Neural cell (in vitro differentiated cells): ENCODE measurements around the gene KCNA10. TPM values are rescaled to one million over a fixed set of nuclear protein-coding genes. Genes with fewer than 3 reads are reported as not detected.

Experiments used
- H2AFZ ChIP-seq: fragments of 200-600, 300-800 bp; sonication (generic), shearing (Covaris generic); 2 replicates; pipeline ENCODE4 v1.6.0; 2014; ENCODE audit warnings: low read depth, mild to moderate bottlenecking, antibody characterized with exemption, low read length, moderate library complexity
- H3F3A ChIP-seq: fragments of 200-600 bp; shearing (Covaris generic); 2 replicates; pipeline ENCODE4 v1.6.1; 2016; ENCODE audit warnings: mild to moderate bottlenecking, moderate library complexity, mixed read lengths, antibody characterized with exemption, low read length; ENCODE audit not compliant: insufficient read depth, poor library complexity, severe bottlenecking
- H3K27ac ChIP-seq: fragments of 200-600, 300-800 bp; sonication (generic), shearing (Covaris generic); 2 replicates; pipeline ENCODE4 v1.5.1; 2014; ENCODE audit warnings: mild to moderate bottlenecking, low read length, moderate library complexity
- H3K27me3 ChIP-seq: fragments of 300-800, 200-600 bp; sonication (generic), shearing (Covaris generic); 2 replicates; pipeline ENCODE4 v1.6.0; 2014; ENCODE audit warnings: mild to moderate bottlenecking, low read depth, low read length, moderate library complexity; ENCODE audit not compliant: insufficient read depth
- H3K36me3 ChIP-seq: fragments of 300-800, 200-600 bp; sonication (generic), shearing (Covaris generic); 2 replicates; pipeline ENCODE4 v1.5.1; 2014; ENCODE audit warnings: mild to moderate bottlenecking, antibody characterized with exemption, low read length, moderate library complexity; ENCODE audit not compliant: insufficient read depth
- H3K4me2 ChIP-seq: fragments of 300-800, 200-600 bp; sonication (generic), shearing (Covaris generic); 2 replicates; pipeline ENCODE4 v1.6.0; 2014; ENCODE audit warnings: mild to moderate bottlenecking, low read length
- H3K4me3 ChIP-seq: fragments of 300-800, 200-600 bp; sonication (generic), shearing (Covaris generic); 2 replicates; pipeline ENCODE4 v1.5.1; 2014; ENCODE audit warnings: mild to moderate bottlenecking, low read length, moderate library complexity
- H3K79me2 ChIP-seq: fragments of 200-600 bp; shearing (Covaris generic); replicated peaks from 2 replicates; pipeline ENCODE4 v1.6.0; 2014; ENCODE audit warnings: mild to moderate bottlenecking, low read length, moderate library complexity; ENCODE audit not compliant: insufficient read depth
- H3K9ac ChIP-seq: fragments of 300-800, 200-600 bp; sonication (generic), shearing (Covaris generic); 2 replicates; pipeline ENCODE4 v1.6.1; 2016; ENCODE audit warnings: mild to moderate bottlenecking, low read length, mixed read lengths
- H3K9me2 ChIP-seq: fragments of 200-600 bp; shearing (Covaris generic); 2 replicates; pipeline ENCODE4 v1.6.1; 2016; ENCODE audit warnings: mild to moderate bottlenecking, low read length, mixed read lengths; ENCODE audit not compliant: insufficient read depth
- H3K9me3 ChIP-seq: fragments of 200-600, 300-800 bp; sonication (generic), shearing (Covaris generic); 2 replicates; pipeline ENCODE4 v1.6.1; 2016; ENCODE audit warnings: mild to moderate bottlenecking, mixed run types, low read length, moderate library complexity, mixed read lengths
- H4K20me1 ChIP-seq: fragments of 200-600 bp; shearing (Covaris generic); 2 replicates; pipeline ENCODE4 v1.6.1; 2016; ENCODE audit warnings: mild to moderate bottlenecking, mixed run types; ENCODE audit not compliant: insufficient read depth
- EP300 ChIP-seq: fragments of 450-650 bp; conservative IDR thresholded peaks from 2 replicates; pipeline ENCODE4 v1.6.1; 2014; ENCODE audit warnings: antibody characterized with exemption, mild to moderate bottlenecking, moderate library complexity; ENCODE audit not compliant: poor library complexity, severe bottlenecking
- EZH2 ChIP-seq: fragments of 200-600, 300-800 bp; shearing (Covaris generic), sonication (generic); IDR thresholded peaks from 2 replicates; pipeline ENCODE4 v1.6.1; 2014; ENCODE audit warnings: antibody characterized with exemption, low read length, borderline replicate concordance, mild to moderate bottlenecking; ENCODE audit not compliant: insufficient read depth, poor library complexity, severe bottlenecking
- MXI1 ChIP-seq: fragments of 450-650 bp; conservative IDR thresholded peaks from 2 replicates; pipeline ENCODE4 v1.6.1; 2014; ENCODE audit warnings: antibody characterized with exemption, mild to moderate bottlenecking; ENCODE audit not compliant: poor library complexity, severe bottlenecking
- POLR2AphosphoS5 ChIP-seq: IDR thresholded peaks from 2 replicates; pipeline ENCODE4 v1.6.1; 2012
- RAD21 ChIP-seq: fragments of 450-650 bp; conservative IDR thresholded peaks from 2 replicates; pipeline ENCODE4 v1.6.1; 2014; ENCODE audit warnings: antibody characterized with exemption, mild to moderate bottlenecking, moderate library complexity
- SMC3 ChIP-seq: fragments of 450-650 bp; conservative IDR thresholded peaks from 2 replicates; pipeline ENCODE4 v1.6.1; 2014; ENCODE audit warnings: antibody characterized with exemption, mild to moderate bottlenecking, moderate library complexity; ENCODE audit not compliant: poor library complexity
- TAF1 ChIP-seq: IDR thresholded peaks from 2 replicates; pipeline ENCODE4 v1.6.1; 2012; ENCODE audit warnings: low read depth
- polyA plus RNA-seq: library from polyadenylated mRNA; depleted of rRNA; stranded (reverse); fragments of >200 nt; gene quantifications from 2 replicates; pipeline ENCODE4 v1.2.3, GENCODE V29; 2014
- TF ChIP-seq, protein P1 (sequence below): fragments of 450-650 bp; IDR thresholded peaks from 2 replicates; pipeline ENCODE4 v1.5.1; 2014; ENCODE audit warnings: antibody characterized with exemption, mild to moderate bottlenecking, moderate library complexity; ENCODE audit not compliant: poor library complexity, severe bottlenecking
- TF ChIP-seq, protein P2 (sequence below): IDR thresholded peaks from 2 replicates; pipeline ENCODE4 v1.6.1; 2012; ENCODE audit warnings: borderline replicate concordance

KCNA10 gene
- polyA plus RNA-seq, 1 donor from 2014 or later = not detected

- Histone ChIP-seq H3K27me3 (peaks cover 3% of the 10 kb centered on the region), H3K4me3 (no peak overlapping the region), H3K27ac (no peak overlapping the region), H4K20me1 (no peaks in the 10 kb centered on the region), H3K79me2 (no peaks in the 10 kb centered on the region), H3K9me2 (no peaks in the 10 kb centered on the region), H3F3A (no peaks in the 10 kb centered on the region), H3K4me2 (no peak overlapping the region), H2AFZ (no peak overlapping the region), H3K9ac (no peak overlapping the region), H3K9me3 (no peaks in the 10 kb centered on the region), H3K36me3 (no peaks in the 10 kb centered on the region)
- no peak for TF ChIP-seq RAD21
- TF ChIP-seq EZH2 = no peak
- no peak for TF ChIP-seq EP300
- no peak for TF ChIP-seq SMC3
- TF ChIP-seq MXI1 = no peak
- no peak for TF ChIP-seq TAF1
- TF ChIP-seq POLR2AphosphoS5 = no peak
- TF ChIP-seq, protein P1, sequence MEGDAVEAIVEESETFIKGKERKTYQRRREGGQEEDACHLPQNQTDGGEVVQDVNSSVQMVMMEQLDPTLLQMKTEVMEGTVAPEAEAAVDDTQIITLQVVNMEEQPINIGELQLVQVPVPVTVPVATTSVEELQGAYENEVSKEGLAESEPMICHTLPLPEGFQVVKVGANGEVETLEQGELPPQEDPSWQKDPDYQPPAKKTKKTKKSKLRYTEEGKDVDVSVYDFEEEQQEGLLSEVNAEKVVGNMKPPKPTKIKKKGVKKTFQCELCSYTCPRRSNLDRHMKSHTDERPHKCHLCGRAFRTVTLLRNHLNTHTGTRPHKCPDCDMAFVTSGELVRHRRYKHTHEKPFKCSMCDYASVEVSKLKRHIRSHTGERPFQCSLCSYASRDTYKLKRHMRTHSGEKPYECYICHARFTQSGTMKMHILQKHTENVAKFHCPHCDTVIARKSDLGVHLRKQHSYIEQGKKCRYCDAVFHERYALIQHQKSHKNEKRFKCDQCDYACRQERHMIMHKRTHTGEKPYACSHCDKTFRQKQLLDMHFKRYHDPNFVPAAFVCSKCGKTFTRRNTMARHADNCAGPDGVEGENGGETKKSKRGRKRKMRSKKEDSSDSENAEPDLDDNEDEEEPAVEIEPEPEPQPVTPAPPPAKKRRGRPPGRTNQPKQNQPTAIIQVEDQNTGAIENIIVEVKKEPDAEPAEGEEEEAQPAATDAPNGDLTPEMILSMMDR = no peak
- TF ChIP-seq, protein P2, sequence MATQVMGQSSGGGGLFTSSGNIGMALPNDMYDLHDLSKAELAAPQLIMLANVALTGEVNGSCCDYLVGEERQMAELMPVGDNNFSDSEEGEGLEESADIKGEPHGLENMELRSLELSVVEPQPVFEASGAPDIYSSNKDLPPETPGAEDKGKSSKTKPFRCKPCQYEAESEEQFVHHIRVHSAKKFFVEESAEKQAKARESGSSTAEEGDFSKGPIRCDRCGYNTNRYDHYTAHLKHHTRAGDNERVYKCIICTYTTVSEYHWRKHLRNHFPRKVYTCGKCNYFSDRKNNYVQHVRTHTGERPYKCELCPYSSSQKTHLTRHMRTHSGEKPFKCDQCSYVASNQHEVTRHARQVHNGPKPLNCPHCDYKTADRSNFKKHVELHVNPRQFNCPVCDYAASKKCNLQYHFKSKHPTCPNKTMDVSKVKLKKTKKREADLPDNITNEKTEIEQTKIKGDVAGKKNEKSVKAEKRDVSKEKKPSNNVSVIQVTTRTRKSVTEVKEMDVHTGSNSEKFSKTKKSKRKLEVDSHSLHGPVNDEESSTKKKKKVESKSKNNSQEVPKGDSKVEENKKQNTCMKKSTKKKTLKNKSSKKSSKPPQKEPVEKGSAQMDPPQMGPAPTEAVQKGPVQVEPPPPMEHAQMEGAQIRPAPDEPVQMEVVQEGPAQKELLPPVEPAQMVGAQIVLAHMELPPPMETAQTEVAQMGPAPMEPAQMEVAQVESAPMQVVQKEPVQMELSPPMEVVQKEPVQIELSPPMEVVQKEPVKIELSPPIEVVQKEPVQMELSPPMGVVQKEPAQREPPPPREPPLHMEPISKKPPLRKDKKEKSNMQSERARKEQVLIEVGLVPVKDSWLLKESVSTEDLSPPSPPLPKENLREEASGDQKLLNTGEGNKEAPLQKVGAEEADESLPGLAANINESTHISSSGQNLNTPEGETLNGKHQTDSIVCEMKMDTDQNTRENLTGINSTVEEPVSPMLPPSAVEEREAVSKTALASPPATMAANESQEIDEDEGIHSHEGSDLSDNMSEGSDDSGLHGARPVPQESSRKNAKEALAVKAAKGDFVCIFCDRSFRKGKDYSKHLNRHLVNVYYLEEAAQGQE = no peak
These were observed 22.1 kb upstream of the KCNA10 start for GRCh38 chr1:110540891-110541685.

GRCh38 chr1:110538921-110539320, 19.9 kb upstream of the KCNA10 start:
- Histone ChIP-seq H3K79me2 (no peaks in the 10 kb centered on the region), H4K20me1 (no peaks in the 10 kb centered on the region), H3K4me3 (no peak overlapping the region), H3K27ac (no peak overlapping the region), H3K36me3 (no peaks in the 10 kb centered on the region), H2AFZ (no peak overlapping the region), H3K4me2 (no peak overlapping the region), H3K9me2 (no peaks in the 10 kb centered on the region), H3K27me3 (peaks cover 3% of the 10 kb centered on the region), H3F3A (no peaks in the 10 kb centered on the region), H3K9me3 (no peaks in the 10 kb centered on the region), H3K9ac (no peak overlapping the region)
- TF ChIP-seq, protein P2 = no peak
- no peak for TF ChIP-seq SMC3
- no peak for TF ChIP-seq RAD21
- no peak for TF ChIP-seq EP300
- TF ChIP-seq TAF1 = no peak
- no peak for TF ChIP-seq MXI1
- TF ChIP-seq EZH2 = no peak
- TF ChIP-seq POLR2AphosphoS5 = no peak
